Measurements from ENCODE around the gene DNAJA3. TPM values are rescaled to one million over a fixed set of nuclear protein-coding genes. Genes with fewer than 3 reads are reported as not detected.
A peak's percentile ranks its signal among the peaks of the same experiment; 100 is the strongest.

DNAJA3 gene
- total and polyA plus RNA-seq, 2 of the 4 experiments (the other 2 are of a cell fraction) = 38.0 to 40.2 TPM

DNA sequence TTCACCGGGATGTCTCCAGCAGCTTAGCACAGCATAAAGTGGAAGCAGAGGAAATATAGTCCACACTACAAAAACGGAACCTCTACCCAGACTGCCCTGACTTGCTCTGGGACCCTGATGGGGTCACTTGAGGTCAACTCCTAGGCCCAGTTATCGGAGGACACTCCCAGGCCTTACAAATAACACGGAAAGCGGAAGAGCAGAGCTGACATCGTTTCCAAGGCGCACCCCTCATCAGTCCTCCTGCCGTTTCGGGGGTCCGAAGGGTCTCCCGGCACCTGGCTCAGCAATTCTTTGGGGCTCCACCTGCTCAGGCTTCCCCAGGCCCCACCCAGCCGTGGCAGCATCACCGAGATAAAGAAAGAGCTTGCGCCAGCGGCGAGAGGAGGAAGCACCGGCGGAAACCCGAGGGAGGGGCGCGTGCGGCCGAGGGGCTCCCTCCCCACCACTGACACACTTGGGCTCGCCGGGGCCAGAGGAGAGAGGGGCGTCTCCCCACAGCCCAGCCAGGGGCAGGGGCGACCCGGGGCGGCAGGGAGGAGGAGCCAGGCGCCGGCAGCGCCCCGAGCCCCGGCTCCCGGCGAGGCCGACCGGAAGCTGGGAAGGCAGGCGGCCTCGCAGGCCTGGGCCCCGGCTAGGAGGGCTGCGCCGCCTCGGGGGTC is 10.0 kb upstream of the DNAJA3 start:
- H2AK9ac ChIP-seq (replicated peaks; ENCODE audit: low read depth, low read length, poor library complexity) = peak overlapping the region; percentile 97
- H3K18ac ChIP-seq (ENCODE audit: low read depth, low read length) = no peak overlapping the region
- no peak overlapping the region; the same call in 1 of the 2 replicates for H3K56ac ChIP-seq (ENCODE audit: extremely low read depth, insufficient read depth, low read length)
- no peak overlapping the region; the same call in 1 of the 2 replicates for H4K5ac ChIP-seq (ENCODE audit: low read depth, low read length)
- H3K4me3 ChIP-seq (ENCODE audit: insufficient read depth, low read depth, low read length) = peak overlapping the region; percentile 79
- peak overlapping the region; percentile 46 for H4K91ac ChIP-seq (ENCODE audit: insufficient read depth, low read depth, low read length)
- BruUV-seq (replicated peaks) = no TSS peak
- H3K79me1 ChIP-seq (ENCODE audit: low read depth in 1 of 2, low read length in 2 of 2) = peaks cover 18 to 48% of the 10 kb centered on the region in 2 experiments
- H3K9ac ChIP-seq (ENCODE audit: low read depth, low read length) = peak overlapping the region; percentile 56
- H3K27ac ChIP-seq (ENCODE audit: insufficient read depth, low read length) = peak overlapping the region; percentile 65
- no peaks in the 10 kb centered on the region for H3K9me3 ChIP-seq (ENCODE audit: control insufficient read depth, insufficient read depth, low read length)
- CTCF ChIA-PET = interaction anchor here (0.6 to 1.3 kb wide), 2 partner anchors 13 kb away, joined by 3 to 4 read pairs; no protein-coding TSS in a partner anchor
- H4K8ac ChIP-seq (ENCODE audit: low read depth in 2 of 2, low read length in 2 of 2) = peak overlapping the region in 1 of 2 experiments; percentile 63; a peak in 2 of 4 replicates
- POLR2A ChIA-PET (ENCODE audit: unreplicated experiment) = interaction anchor here (0.6 kb wide), 1 partner anchor 100 kb away, joined by 9 read pairs; no protein-coding TSS in a partner anchor
- H3K9me1 ChIP-seq (ENCODE audit: insufficient read depth, low read length) = peaks cover 14% of the 10 kb centered on the region
- peak overlapping the region; percentile 44; the same call in 1 of the 3 replicates for H2BK15ac ChIP-seq (ENCODE audit: low read depth, low read length)
- H4K20me1 ChIP-seq (ENCODE audit: insufficient read depth, low read length) = peaks cover 41% of the 10 kb centered on the region
- in situ Hi-C loops (cut with MboI; ENCODE audit: low sequenced_read_pairs) = no loop called here
- H2AK5ac ChIP-seq (ENCODE audit: low read depth, low read length) = peak overlapping the region; percentile 94
- no peak overlapping the region for H2BK20ac ChIP-seq (ENCODE audit: low read depth, low read length)
- peaks cover 7% of the 10 kb centered on the region for H3K36me3 ChIP-seq (ENCODE audit: control insufficient read depth, insufficient read depth, low read length)
- peak overlapping the region; percentile 93 for H2AFZ ChIP-seq (replicated peaks; ENCODE audit: low read length, poor library complexity)
- dilution Hi-C loops (cut with HindIII; ENCODE audit: low sequenced_read_pairs, unreplicated experiment) = no loop called here
- DNase-seq = no peak
- WGBS, 2 experiments (ENCODE audit: extremely low coverage in 2 of 2, insufficient read length in 1 of 2) = 0% methylated on average over 17 of the region's 44 CpGs; no CpG with 5 or more reads in 1 of the 2 experiments
- H3K4me2 ChIP-seq (ENCODE audit: low read depth, low read length) = peak overlapping the region; percentile 95
- H3K4ac ChIP-seq (ENCODE audit: low read depth, low read length) = peak overlapping the region; percentile 74
- intact Hi-C loops (cut with micrococcal nuclease) = loop anchor here (10.0 kb wide), 1 partner anchor 129 kb away; no protein-coding TSS in a partner anchor
- peak overlapping the region; percentile 11 for H2BK5ac ChIP-seq (ENCODE audit: low read depth, low read length, poor library complexity, severe bottlenecking)
- peak; percentile 52 for ATAC-seq (ENCODE audit: low read depth)
- no peaks in the 10 kb centered on the region for H3K27me3 ChIP-seq (ENCODE audit: control insufficient read depth, insufficient read depth, low read length)
- peak overlapping the region; percentile 85 for H3K14ac ChIP-seq (replicated peaks; ENCODE audit: low read depth, low read length)
- H3K23ac ChIP-seq (ENCODE audit: low read depth, low read length) = peak overlapping the region; percentile 96
- peak overlapping the region; percentile 3; the same call in 1 of the 2 replicates for H2BK120ac ChIP-seq (ENCODE audit: low read depth, low read length)
- H3K4me1 ChIP-seq (ENCODE audit: control insufficient read depth, insufficient read depth, low read length) = peaks cover 11% of the 10 kb centered on the region
- no peak for TF ChIP-seq RAD21 (IDR thresholded peaks at IDR 0.05; ENCODE audit: low read length)
- TF ChIP-seq MXI1 (IDR thresholded peaks at IDR 0.05; ENCODE audit: borderline replicate concordance, low read depth, low read length) = no peak
- no peak for TF ChIP-seq CTCF (conservative IDR thresholded peaks at IDR 0.05; ENCODE audit: low read depth, low read length)
- TF ChIP-seq CEBPB (IDR thresholded peaks at IDR 0.05; ENCODE audit: low read depth, low read length) = no peak
- no peak for TF ChIP-seq NFE2L2 (IDR thresholded peaks at IDR 0.05; ENCODE audit: low read depth, low read length)
- TF ChIP-seq RFX5 (IDR thresholded peaks at IDR 0.05; ENCODE audit: low read depth, low read length) = no peak
- TF ChIP-seq SMC3 (IDR thresholded peaks at IDR 0.05; ENCODE audit: low read depth, low read length) = no peak
- TF ChIP-seq MAZ (IDR thresholded peaks at IDR 0.05; ENCODE audit: borderline replicate concordance, low read depth, low read length) = no peak; the same call in 1 of the 2 replicates
- no peak for TF ChIP-seq MAFK (IDR thresholded peaks at IDR 0.05; ENCODE audit: low read depth, low read length)
- no peak for TF ChIP-seq FOS (IDR thresholded peaks at IDR 0.05; ENCODE audit: low read depth, low read length)
- TF ChIP-seq CHD1 (IDR thresholded peaks at IDR 0.05; ENCODE audit: low read depth, low read length) = no peak
- TF ChIP-seq RCOR1 (IDR thresholded peaks at IDR 0.05; ENCODE audit: insufficient replicate concordance, low read length) = no peak
- no peak for TF ChIP-seq BHLHE40 (IDR thresholded peaks at IDR 0.05; ENCODE audit: low read depth, low read length)
- TF ChIP-seq, protein P1, sequence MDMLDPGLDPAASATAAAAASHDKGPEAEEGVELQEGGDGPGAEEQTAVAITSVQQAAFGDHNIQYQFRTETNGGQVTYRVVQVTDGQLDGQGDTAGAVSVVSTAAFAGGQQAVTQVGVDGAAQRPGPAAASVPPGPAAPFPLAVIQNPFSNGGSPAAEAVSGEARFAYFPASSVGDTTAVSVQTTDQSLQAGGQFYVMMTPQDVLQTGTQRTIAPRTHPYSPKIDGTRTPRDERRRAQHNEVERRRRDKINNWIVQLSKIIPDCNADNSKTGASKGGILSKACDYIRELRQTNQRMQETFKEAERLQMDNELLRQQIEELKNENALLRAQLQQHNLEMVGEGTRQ (IDR thresholded peaks at IDR 0.05; ENCODE audit: low read depth, low read length) = no peak
